WTC11 (cell line): ENCODE data around the gene EPHA6.

ENCODE experiments used
- CREB1 ChIP-seq: sonication (generic); formaldehyde crosslinking; IDR thresholded peaks from 2 replicates; pipeline ENCODE4 v1.8.0; 2023; ENCODE audit warnings: mild to moderate bottlenecking, missing genetic modification reagents
- NFE2L1 ChIP-seq: sonication (generic); formaldehyde crosslinking; IDR thresholded peaks from 2 replicates; pipeline ENCODE4 v1.8.1; 2023; ENCODE audit warnings: missing genetic modification reagents
- NR2C2 ChIP-seq: sonication (generic); formaldehyde crosslinking; IDR thresholded peaks from 2 replicates; pipeline ENCODE4 v1.8.0; 2022; ENCODE audit warnings: mild to moderate bottlenecking, missing genetic modification reagents
- TF ChIP-seq, protein P1 (sequence below): fragments of 200-600 bp; IDR thresholded peaks from 2 replicates; pipeline ENCODE4 v1.8.0; 2022; ENCODE audit warnings: antibody characterized with exemption
- TF ChIP-seq, protein P2 (sequence below): fragments of 250-450 bp; sonication (Bioruptor Pico); IDR thresholded peaks from 2 replicates; pipeline ENCODE4 v1.9.0; 2021; ENCODE audit warnings: mild to moderate bottlenecking
- TF ChIP-seq, protein P3 (sequence below): sonication (generic); formaldehyde crosslinking; IDR thresholded peaks from 2 replicates; pipeline ENCODE4 v1.8.1; 2023; ENCODE audit warnings: mild to moderate bottlenecking, missing genetic modification reagents, moderate library complexity
- TF ChIP-seq, protein P4 (sequence below): sonication (generic); formaldehyde crosslinking; conservative IDR thresholded peaks from 2 replicates; pipeline ENCODE4 v1.8.1; 2022; ENCODE audit warnings: mild to moderate bottlenecking, missing genetic modification reagents

DNA sequence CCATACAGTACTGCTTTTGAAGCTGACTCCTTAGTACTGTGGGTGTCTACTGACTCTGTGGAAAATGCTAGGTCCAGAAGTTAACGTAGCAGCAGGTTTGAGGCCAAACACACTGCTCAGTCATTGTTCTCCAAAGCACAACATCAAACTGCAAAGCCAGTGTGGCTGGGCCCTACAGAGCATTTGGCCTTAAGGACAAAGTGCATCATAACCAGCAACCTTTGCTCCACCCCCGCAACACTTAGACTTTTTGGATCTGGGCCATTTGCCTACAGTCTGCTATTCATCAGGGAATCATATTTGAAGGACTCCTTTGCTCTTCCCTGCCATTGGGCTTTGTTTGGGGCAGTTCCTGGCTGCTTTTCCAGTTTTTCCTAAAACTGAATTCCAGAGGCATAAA, 907.1 kb downstream of the EPHA6 start:
- TF ChIP-seq, protein P1, sequence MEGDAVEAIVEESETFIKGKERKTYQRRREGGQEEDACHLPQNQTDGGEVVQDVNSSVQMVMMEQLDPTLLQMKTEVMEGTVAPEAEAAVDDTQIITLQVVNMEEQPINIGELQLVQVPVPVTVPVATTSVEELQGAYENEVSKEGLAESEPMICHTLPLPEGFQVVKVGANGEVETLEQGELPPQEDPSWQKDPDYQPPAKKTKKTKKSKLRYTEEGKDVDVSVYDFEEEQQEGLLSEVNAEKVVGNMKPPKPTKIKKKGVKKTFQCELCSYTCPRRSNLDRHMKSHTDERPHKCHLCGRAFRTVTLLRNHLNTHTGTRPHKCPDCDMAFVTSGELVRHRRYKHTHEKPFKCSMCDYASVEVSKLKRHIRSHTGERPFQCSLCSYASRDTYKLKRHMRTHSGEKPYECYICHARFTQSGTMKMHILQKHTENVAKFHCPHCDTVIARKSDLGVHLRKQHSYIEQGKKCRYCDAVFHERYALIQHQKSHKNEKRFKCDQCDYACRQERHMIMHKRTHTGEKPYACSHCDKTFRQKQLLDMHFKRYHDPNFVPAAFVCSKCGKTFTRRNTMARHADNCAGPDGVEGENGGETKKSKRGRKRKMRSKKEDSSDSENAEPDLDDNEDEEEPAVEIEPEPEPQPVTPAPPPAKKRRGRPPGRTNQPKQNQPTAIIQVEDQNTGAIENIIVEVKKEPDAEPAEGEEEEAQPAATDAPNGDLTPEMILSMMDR: no peak
- TF ChIP-seq CREB1 (CRISPR knock-in tag) (no peak), NFE2L1 (CRISPR knock-in tag) (no peak), NR2C2 (CRISPR knock-in tag) (no peak)
- TF ChIP-seq, protein P2, sequence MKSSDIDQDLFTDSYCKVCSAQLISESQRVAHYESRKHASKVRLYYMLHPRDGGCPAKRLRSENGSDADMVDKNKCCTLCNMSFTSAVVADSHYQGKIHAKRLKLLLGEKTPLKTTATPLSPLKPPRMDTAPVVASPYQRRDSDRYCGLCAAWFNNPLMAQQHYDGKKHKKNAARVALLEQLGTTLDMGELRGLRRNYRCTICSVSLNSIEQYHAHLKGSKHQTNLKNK: no peak
- TF ChIP-seq, protein P3, sequence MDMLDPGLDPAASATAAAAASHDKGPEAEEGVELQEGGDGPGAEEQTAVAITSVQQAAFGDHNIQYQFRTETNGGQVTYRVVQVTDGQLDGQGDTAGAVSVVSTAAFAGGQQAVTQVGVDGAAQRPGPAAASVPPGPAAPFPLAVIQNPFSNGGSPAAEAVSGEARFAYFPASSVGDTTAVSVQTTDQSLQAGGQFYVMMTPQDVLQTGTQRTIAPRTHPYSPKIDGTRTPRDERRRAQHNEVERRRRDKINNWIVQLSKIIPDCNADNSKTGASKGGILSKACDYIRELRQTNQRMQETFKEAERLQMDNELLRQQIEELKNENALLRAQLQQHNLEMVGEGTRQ (CRISPR knock-in tag): no peak
- TF ChIP-seq, protein P4, sequence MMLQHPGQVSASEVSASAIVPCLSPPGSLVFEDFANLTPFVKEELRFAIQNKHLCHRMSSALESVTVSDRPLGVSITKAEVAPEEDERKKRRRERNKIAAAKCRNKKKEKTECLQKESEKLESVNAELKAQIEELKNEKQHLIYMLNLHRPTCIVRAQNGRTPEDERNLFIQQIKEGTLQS: no peak
